GM21717 (cell line): ENCODE data around the gene CEP170.
A peak's percentile ranks its signal among the peaks of the same experiment; 100 is the strongest.
"Not testable (repeated sequence)": the region's sequence is repeated elsewhere in the genome, so short reads cannot be mapped to it uniquely, and the experiment has no call there.

Source experiments
- ATAC-seq: cut with Tn5 transposase; IDR thresholded peaks from one replicate; pipeline ENCODE4 v1.9.1; 2021; ENCODE audit warnings: mild to moderate bottlenecking, moderate library complexity; ENCODE audit not compliant: unreplicated experiment

Gene CEP170

DNA sequence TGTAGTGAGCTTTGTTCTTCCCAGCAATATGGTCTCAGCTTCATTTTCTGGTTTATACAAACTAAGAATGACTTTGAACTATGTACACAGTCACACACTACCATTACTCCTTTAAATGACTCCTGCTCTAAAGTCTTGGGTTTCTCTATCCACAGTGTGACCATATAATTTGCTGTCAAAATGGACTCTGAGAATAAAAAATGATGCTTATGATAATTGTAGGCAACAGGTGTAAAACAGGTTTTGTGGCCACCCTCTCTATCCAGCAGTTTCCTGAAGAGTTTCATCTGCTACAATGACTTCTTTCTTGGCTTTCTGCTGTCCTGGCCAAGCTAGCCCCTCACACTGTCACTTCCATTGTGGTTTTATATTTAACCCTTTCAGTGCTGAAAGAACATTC, 71.4 kb downstream of the CEP170 start:
- ATAC-seq = not testable (repeated sequence)

DNA sequence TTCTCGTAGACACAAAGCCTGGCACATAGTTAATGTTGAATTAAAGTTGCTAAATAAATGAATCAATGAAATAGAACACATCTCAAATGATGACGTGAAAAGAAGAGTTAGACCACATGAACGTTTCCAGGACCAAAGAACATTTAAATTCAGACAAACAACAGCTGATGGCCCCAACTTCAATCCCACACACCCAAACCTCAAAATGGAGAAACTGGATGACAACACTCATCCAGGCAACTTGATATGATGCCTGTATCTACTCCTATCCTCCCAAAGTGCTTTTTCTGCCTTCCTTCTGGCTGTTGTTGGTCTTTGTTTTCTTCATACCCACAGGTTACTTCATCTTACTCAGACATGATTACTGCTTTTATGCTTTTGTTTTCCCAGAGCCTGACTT, 71.9 kb downstream of the CEP170 start:
- not testable (repeated sequence) for ATAC-seq

DNA sequence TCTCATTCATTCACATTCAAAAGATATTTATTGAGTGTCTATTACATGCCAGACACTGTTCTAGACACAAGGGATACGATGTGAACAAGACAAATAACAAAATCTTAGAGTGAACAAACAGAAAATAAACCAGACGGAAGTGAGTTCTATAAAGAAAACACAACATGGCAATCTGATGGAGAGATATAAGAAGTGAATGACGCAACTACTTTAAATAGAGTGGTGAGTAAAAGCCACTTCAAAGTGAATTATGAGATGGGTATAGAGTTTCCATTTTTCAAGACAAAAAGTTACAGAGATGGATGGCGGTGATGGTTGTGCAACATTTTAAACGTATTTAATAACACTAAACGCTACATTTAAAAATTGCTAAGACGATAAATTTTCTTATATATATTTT, 75.4 kb downstream of the CEP170 start:
- no peak for ATAC-seq

DNA sequence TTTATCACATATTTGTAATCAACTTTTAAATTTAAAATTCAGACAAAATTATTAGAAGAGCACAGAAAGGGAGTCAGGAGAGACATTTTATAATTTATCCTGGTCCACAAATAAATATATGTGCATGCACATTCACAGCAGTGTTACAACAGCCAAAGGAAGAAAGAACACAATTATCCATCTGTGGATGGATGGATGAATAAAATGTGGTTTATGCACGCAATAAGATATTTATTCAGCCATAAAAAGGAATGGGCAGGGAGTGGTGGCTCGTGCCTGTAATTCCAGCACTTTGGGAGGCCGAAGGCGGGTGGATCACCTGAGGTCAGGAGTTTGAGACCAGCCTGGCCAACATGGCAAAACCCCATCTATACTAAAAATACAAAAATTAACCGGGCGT, 77.3 kb downstream of the CEP170 start:
- ATAC-seq = not testable (repeated sequence)

DNA sequence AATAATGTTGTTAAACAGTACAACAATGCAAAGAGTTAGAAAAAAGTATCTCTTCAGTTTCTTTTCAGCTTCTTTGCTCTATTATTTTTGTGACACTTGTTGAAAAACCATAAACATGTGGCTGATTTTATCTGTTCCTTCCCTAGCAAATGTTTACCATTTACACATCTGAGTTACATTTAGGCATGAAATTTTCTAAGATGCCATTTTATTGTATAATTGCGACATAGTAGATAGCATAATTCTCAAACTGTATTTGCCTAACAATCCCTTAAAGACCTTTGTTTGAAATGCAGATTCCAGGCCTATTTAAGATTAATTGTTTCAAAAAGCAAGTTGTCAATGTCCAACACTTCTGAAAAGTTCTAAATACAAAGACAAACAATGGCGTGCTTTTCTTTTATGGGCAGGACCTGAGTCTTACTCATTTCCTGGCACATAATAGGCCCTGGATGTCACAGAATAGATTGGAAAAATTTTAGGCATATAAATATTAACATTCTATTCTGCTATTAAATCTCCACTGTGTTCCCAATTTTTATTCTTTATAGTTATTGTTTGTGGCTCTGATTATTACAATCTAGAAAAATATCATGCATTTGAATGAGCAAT, 81.2 kb downstream of the CEP170 start:
- ATAC-seq = not testable (repeated sequence)

DNA sequence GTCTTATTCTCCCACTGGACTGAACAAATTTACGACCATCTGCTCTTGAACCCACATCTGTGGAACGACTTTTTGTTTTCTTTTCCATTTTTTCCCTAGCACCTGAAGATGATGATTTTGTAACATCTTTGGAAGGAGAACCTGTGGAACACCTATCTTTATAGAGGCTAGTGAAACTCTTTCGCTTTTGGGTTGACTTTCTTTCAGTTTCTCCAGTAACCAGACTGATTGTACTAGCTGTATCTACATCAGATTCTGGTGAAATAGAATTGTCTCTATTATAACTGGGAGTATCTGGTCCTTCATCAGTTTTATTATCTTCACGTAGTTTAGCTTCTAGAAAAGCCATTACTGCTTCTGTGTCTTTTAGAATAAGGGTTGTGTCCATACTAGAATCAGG, 90.2 kb downstream of the CEP170 start:
- peak; percentile 56 for ATAC-seq

DNA sequence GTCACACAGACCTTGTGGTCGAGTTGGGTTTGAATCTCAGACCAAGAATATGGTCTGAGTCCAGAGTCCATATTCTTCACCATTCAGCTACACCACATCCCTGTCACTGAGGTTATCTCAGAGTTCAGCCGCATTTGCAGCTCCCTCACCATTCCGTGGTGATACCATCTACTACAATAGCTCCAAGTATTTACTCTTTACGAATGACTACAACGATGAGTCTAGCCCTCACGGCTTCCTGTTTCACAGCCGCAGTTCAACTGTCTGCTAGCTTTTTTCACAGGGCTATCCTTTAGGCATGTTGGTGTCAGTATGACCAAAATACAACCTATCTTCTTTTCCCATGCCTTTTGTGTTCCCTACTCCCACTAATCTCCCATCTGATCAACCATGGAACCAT, 104.2 kb downstream of the CEP170 start:
- not testable (repeated sequence) for ATAC-seq

DNA sequence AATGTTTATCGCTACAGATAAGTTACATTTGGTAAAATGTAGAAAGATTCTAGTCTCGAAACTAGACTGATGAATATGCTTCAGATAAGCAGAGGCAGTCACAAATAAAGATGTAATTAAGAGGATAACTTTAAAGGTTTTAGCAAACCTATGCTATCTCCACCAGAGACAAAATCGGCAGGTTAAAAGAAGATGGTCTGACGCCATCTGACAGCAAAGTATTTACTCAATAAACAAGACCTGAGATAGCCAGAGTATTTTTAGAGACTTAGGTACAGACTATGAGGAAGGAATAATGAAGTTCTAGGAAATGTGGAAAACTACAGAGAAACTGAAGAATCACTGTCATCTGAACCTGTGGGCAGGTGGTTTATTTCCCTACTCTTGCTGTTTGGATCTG, 106.0 kb downstream of the CEP170 start:
- ATAC-seq = not testable (repeated sequence)

DNA sequence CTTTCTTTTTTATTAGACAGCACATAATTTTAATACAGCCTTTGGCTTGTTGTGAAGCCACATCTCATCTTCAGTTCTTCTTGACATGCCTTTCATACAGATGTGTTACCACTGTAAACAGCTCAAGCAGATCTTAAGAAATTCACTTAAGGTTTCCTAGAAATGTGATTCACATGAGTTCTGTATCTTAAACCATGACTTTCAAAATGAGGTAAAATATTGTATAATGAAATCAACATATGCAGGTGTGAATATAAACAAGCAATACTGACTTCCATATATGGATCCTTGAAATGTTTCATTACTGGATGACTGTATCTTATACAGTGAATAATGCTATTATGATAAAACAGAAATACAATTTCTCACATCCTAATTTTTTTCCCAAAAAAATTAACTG, 107.7 kb downstream of the CEP170 start:
- not testable (repeated sequence) for ATAC-seq

DNA sequence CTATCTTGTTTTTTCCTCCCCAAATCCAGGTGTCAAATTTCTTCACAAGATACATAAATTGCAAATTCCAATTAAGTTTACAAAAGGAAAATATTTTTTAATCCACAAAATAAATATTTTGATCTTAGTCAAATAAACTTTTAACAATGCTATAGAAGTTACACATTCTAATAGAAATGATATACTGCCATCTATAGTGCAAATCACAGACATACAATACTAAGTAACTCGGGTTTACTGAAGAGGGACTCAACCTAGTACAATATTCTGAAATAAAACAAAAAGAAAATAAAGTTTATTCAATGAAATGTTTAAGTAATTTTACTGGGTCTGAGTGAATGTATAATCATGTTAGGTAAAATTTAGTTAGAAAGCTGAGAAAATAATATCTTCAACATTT, 114.6 kb downstream of the CEP170 start:
- ATAC-seq = not testable (repeated sequence)

DNA sequence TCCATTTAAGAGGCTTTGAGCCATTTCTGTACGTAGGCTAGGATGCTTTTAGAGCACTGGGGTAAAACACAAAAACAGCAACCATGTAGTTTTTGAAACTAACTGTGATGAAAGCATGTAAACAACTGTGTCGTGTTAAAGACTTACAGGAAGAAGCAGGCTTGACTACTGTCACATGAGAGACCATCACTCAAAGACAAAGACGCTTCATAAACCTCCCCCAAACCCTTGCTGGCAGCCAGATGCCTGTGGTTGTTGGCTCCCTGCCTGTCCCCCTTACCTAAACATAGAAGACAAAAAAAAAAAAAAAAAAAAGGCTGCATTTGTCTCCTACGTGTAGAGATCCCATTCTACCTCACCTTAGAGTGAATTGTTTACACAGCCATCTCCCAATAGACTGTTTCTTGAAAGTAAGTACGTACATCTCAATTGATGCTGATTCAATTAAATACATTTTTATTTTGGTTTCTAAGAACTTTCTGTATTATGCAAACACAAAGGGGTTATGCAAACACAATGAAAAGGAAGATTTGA, 132.1 kb downstream of the CEP170 start:
- ATAC-seq = not testable (repeated sequence)

DNA sequence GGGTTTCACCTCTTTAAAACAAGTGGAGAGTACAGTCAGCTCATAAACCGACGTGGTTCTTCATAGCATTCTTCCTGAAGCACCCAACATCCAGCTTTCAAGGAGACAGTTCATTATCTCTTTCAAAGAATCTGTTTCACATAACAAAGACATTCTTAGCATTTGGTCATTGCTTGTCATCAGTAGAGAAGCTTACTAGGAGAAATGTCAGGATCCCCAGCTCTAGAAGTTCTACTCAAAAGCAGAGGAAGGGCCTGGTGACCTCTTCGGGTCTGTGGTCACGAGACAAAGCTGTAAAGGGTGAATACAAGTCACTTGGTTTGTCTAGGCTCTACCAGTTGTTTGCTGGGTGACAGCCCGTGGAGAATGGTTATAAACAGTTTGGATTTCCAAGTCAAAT, 133.1 kb downstream of the CEP170 start:
- not testable (repeated sequence) for ATAC-seq

DNA sequence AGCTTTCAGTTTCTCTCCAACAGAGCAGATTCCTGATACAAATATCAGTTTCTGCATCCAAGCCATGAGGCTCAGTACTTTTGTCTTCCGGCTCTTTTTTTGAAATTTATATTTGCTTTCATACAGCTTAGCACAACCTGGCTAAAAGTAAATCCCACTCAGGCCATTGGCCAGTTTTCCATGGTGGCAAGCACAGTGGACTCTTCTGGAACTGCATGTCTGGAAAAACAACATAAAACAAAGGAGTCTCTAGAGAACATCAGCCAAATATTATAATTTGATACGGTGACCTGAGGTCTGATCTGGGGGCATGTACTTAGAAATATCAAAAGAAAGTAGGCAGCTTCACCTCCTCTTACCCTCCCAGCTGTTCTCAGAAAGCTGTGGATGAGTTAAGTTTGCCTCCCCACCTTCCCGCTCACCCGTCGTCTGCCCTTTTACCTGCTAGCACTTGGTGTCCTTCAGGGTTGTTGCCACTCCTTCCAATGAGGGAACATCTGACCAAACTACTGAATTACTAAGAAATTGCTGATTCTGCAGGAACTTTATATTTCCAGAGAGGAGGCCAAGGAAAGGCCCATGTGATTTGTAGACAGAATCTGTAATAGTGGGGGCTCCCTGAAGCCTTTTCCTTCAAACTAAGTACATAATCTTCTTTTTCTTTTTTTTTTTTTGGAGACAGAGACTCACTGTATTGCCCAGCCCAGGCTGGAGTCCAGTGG, 136.3 kb downstream of the CEP170 start:
- ATAC-seq = not testable (repeated sequence)

DNA sequence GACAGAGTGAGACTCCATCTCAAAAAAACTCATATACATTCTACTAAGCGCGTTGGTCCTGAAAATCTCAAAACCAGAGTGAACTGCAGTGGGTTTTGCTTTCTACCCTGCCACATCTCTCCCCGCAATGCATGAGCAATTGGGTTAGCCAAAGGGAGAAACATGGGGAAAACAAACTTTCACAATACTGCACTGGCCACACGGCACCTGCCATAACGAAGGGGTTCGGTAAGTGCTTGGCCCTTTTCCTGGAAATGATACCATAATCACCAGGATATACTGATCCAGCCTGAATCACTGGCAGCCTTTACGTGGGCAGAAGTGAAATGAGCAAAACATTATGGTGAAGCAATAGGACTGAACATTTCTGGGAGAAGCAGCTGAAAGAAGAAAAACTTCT, 138.9 kb downstream of the CEP170 start:
- not testable (repeated sequence) for ATAC-seq

DNA sequence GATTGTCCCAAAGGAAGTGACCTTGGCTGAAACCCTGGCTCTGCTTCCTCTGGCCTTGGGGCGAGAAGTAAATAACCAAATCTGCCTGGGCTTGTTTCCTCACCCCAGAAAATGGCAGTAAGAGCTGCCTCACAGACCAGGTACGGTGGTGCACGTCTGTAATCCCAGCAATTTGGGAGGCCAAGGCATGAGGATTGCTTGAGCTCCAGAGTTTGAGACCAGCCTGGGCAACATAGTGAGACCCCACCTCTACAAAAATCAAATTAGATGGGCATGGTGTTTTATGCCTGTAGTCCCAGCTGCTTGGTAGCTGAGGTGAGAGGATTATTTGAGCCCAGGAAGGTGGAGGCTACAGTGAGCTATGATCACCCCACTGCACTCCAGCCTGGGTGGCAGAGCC, 140.3 kb downstream of the CEP170 start:
- ATAC-seq = not testable (repeated sequence)

DNA sequence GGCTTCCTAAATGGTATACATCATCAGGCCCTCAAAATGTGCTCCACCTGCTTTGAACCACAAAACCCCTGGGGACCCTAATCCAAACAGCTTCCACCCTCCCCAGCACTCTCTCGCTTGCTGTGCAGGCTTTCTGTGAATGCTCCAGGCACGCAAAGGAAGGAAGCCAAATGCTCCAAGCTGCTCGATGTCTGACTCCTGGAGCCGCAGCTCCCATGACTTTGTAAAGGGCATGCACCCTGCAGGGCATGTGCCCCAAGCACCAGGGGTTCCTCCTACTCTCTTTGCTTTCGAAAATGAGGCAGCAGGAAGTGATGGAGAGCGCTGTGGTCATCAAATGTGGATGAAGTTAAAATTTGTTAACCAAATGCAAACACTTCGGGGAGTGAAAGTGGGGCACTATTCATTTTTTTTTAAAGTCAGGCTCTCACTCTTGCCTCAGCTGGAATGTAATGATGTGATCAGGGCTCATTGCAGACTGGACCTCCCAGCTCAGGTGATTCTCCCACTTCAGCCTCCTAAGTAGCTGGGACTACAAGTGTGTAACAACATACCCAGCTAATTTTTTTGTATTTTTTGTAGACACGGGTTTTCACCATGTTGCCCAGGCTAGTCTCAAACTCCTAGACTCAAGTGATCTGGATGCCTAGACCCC, 140.9 kb downstream of the CEP170 start:
- ATAC-seq = peak; percentile 95

DNA sequence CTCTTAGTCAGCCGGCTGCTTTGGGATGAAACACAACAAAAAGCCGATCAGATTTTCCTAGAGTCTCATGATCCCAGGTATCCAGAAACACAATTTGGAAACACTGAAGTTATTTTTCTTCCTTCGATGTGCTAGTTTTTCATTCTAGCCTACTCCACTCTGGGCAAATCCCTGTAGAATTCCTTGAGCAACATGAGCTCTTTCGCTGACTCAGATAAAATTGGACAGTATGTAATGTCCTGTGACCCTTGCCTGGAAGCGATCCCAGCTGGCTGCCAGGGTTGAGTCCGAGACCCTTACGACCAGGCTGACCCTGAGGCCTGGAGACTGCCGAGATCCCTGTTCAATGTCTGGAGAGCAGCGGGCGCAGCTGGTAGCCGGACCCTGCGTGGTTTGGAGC, 147.9 kb downstream of the CEP170 start:
- ATAC-seq = not testable (repeated sequence)

DNA sequence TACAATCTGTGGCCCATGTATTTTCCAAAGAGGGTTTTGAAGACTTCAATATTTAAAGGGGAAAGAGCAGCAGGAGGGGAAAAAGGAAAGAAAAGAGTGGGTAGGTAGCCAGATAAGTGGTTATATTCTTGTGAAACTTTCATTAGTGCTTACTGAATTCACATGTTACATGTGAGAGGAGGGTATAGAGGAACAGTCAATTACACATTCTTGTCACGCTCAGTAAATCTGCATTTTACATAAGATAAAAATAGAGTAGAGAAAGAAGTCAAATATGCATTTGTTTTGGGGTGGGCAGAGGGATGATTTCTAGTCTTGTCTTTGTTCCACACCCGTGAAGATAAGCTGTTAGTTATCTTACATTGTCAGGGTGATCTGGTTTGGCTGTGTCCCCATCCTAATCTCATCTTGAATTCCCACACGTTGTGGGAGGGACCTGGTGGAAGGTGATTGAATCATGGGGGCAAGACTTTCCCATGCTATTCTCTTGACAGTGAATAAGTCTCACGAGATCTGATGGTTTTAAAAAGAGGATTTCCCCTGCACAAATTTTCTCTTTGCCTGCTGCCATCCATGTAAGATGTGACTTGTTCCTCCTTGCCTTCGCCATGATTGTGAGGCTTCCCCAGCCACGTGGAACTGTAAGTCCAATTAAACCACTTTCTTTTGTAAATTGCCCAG, 149.3 kb downstream of the CEP170 start:
- ATAC-seq = not testable (repeated sequence)

DNA sequence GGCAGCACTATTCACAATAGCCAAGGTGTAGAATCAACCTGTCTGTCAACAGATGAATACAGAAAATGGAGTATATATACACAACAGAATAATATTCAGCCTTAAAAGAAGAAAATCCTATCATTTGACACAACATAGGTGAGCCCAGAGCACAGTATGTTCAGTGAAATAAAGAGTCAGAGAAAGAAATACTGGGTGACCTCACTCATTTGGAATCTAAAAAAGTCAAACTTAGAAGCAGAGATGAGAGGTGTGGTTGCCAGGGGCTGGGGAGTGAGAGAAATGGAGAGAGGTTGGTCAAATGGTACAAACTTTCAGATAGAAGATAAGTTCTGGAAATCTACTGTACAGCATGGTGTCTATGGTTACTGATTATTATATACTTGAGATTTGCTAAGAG, 150.0 kb downstream of the CEP170 start:
- not testable (repeated sequence) for ATAC-seq

DNA sequence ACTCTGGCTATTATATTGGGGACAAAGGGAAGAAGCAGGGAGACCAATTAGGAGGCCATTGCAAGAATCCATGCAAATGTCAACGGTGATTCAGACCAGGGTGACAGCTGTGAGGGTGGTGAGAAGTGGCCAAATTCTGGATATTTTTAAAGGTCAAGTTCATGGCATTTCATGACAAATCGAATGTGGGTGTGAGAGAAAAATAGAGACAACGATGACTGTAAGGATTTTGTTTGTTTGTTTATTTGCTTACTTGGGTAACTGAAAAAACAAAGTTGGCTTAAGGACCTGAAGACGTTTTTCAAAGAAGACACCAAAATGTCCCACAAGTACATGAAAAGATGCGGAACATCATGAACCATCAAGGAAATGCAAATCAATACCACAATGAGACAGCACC, 150.6 kb downstream of the CEP170 start:
- ATAC-seq = not testable (repeated sequence)

DNA sequence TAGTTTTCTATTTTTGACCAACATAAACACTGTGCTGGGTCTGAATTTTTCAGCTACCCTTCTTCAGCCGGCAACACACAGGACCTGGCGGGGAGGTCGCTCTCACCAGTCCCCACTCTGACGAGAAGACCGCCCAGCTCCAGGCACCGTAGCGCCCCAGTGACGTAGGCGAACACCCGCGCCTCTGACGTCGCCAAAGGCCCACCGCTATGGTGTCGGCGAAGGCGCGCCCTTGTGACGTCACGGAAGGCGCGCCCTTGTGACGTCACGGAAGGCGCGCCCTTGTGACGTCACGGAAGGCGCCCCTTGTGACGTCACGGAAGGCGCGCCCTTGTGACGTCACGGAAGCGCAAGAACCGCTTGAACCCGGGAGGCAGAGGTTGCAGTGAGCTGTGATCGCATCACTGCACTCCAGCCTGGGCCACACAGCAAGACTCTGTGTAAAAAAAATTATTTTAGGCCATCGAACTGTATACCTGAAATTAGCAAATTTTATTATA, 153.5 kb downstream of the CEP170 start:
- peak; percentile 93 for ATAC-seq
